ENCODE results near the gene PTPN14.

DNA sequence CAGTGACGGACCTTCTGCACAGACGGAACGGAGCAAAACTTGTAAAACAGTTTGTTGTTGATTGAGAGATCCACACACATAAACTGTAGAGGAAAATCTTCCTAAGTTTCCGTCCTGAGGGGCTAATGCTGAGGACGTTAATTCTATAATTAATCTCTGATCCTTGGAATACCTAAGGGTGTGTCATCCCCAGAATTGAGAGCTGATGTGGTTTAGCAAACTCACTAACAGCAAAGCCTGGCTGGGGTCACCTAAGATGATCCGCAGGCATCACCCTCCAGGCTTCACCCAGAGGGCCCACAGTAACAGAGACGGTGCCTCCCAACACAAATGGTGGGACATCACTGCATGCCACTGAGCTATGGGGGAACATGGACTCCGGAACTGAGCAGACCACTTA, 172.9 kb downstream of the PTPN14 start:
- TF ChIP-seq, protein P1, sequence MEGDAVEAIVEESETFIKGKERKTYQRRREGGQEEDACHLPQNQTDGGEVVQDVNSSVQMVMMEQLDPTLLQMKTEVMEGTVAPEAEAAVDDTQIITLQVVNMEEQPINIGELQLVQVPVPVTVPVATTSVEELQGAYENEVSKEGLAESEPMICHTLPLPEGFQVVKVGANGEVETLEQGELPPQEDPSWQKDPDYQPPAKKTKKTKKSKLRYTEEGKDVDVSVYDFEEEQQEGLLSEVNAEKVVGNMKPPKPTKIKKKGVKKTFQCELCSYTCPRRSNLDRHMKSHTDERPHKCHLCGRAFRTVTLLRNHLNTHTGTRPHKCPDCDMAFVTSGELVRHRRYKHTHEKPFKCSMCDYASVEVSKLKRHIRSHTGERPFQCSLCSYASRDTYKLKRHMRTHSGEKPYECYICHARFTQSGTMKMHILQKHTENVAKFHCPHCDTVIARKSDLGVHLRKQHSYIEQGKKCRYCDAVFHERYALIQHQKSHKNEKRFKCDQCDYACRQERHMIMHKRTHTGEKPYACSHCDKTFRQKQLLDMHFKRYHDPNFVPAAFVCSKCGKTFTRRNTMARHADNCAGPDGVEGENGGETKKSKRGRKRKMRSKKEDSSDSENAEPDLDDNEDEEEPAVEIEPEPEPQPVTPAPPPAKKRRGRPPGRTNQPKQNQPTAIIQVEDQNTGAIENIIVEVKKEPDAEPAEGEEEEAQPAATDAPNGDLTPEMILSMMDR (IDR thresholded peaks at IDR 0.05; ENCODE audit: low read depth, low read length): no peak
- TF ChIP-seq POLR2A (IDR thresholded peaks at IDR 0.05; ENCODE audit: extremely low read depth, insufficient read length) (no peak), MAX (IDR thresholded peaks at IDR 0.05; ENCODE audit: low read depth, low read length) (no peak)

Data from NB4 (cell line).